ENCODE results near the gene CENPM. TPM values are rescaled to one million over a fixed set of nuclear protein-coding genes. Genes with fewer than 3 reads are reported as not detected.
A peak's percentile ranks its signal among the peaks of the same experiment; 100 is the strongest.

CENPM gene
- total and polyA plus RNA-seq, 8 donors: 0.14 to 1.7 (median 0.62) TPM

- no peaks in the 10 kb centered on the region for H3K9me3 ChIP-seq
- no peaks in the 10 kb centered on the region for H3K36me3 ChIP-seq
- no peak for FAIRE-seq
- ATAC-seq: peak; percentile 59 to 79 (median 74)
- intact Hi-C loops (cut with DNase I): no loop called here
- peak within 1 kb of the TSS in 3 of 4 donors; percentile 16 to 52 (median 34) for H3K4me3 ChIP-seq
- no peak for TF ChIP-seq CTCF (IDR thresholded peaks at IDR 0.05)
- peak in 4 of 6 donors; percentile 33 to 86 (median 50) for DNase-seq
- 10% methylated on average over 45 to 63 of the region's 63 CpGs for WGBS, 2 donors
- peaks cover 0 to 23% (median 12%) of the 10 kb centered on the region in 4 donors for H3K27me3 ChIP-seq
- peaks cover 8 to 20% (median 17%) of the 10 kb centered on the region in 3 donors for H3K4me1 ChIP-seq
- no peak within 1 kb of the TSS for H3K27ac ChIP-seq
These were observed 31.7 kb downstream of the CENPM start, which contains the start of gene SHISA8 for GRCh38 chr22:41915035-41915785. Gene SHISA8 (minus strand): TSS chr22:41915074. CDS start chr22:41914667, 407 bp downstream.

GRCh38 chr22:41914611-41915034 lies 32.3 kb downstream of the CENPM start:
- TF ChIP-seq CTCF (IDR thresholded peaks at IDR 0.05): no peak
- Histone ChIP-seq H3K4me3 (peak overlapping the region in 3 of 4 donors; percentile 16 to 52 (median 34)), H3K4me1 (peaks cover 8 to 21% (median 16%) of the 10 kb centered on the region in 3 donors)

GRCh38 chr22:41913842-41914534 lies 33.0 kb downstream of the CENPM start:
- FAIRE-seq: no peak
- Histone ChIP-seq H3K27ac (no peak overlapping the region), H3K4me1 (peaks cover 8 to 18% (median 12%) of the 10 kb centered on the region in 3 donors), H3K9me3 (no peaks in the 10 kb centered on the region), H3K4me3 (peak overlapping the region in 1 of 4 donors; percentile 34), H3K27me3 (peaks cover 0 to 23% (median 12%) of the 10 kb centered on the region in 4 donors), H3K36me3 (no peaks in the 10 kb centered on the region)
- 4 to 6% methylated on average over 33 to 79 of the region's 79 CpGs for WGBS, 2 donors
- intact Hi-C loops (cut with DNase I): no loop called here
- no peak for ATAC-seq
- DNase-seq: no peak
- TF ChIP-seq CTCF (IDR thresholded peaks at IDR 0.05): no peak

More at GRCh38 chr22:41914611-41915034, 32.3 kb downstream of the CENPM start:
- peak in 1 of 4 donors; percentile 10 for ATAC-seq
- intact Hi-C loops (cut with DNase I): no loop called here
- WGBS, 2 donors: 1 to 2% methylated on average over 39 to 67 of the region's 67 CpGs
- H3K36me3 ChIP-seq: no peaks in the 10 kb centered on the region
- DNase-seq: no peak
- H3K27ac ChIP-seq: no peak overlapping the region
- no peak for FAIRE-seq
- H3K9me3 ChIP-seq: no peaks in the 10 kb centered on the region
- H3K27me3 ChIP-seq: peaks cover 0 to 23% (median 12%) of the 10 kb centered on the region in 4 donors

- Histone ChIP-seq H3K27me3 (peaks cover 0 to 23% (median 12%) of the 10 kb centered on the region in 4 donors), H3K4me1 (peaks cover 8 to 18% (median 12%) of the 10 kb centered on the region in 3 donors), H3K9me3 (no peaks in the 10 kb centered on the region), H3K36me3 (no peaks in the 10 kb centered on the region), H3K4me3 (no peak overlapping the region), H3K27ac (no peak overlapping the region)
- FAIRE-seq (no peak), ATAC-seq (no peak), DNase-seq (no peak)
- WGBS, 2 donors: 71 to 75% methylated on average over 11 of the region's 11 CpGs
- intact Hi-C loops (cut with DNase I): no loop called here
- no peak for TF ChIP-seq CTCF (IDR thresholded peaks at IDR 0.05)
These were observed 33.8 kb downstream of the CENPM start for GRCh38 chr22:41913040-41913719.
